CD4-positive, alpha-beta T cell (primary cell): Measurements from ENCODE around the gene EIF2B4. TPM values are rescaled to one million over a fixed set of nuclear protein-coding genes. Genes with fewer than 3 reads are reported as not detected.

ENCODE experiments used
- ATAC-seq: fragments of 200-7000 bp; cut with Tn5 transposase; one replicate; pipeline ENCODE4 v1.10.0; 2022; ENCODE audit warnings: mild to moderate bottlenecking; ENCODE audit not compliant: poor library complexity
- CTCF ChIA-PET: fragments of 350-600 bp; sonication (Branson Sonifier 250); formaldehyde crosslinking; loops from one replicate; lab custom pipeline; 2021; ENCODE audit warnings: antibody characterized with exemption, inconsistent platforms; lab: Charles Lee
- POLR2A ChIA-PET: fragments of 350-600 bp; sonication (Branson Sonifier 250); formaldehyde crosslinking; loops from one replicate; lab custom pipeline; 2021; ENCODE audit warnings: antibody characterized with exemption, inconsistent platforms; lab: Charles Lee
- DNase-seq, 14 experiments: peaks; one replicate each; pipeline ENCODE4 v3.0.0-alpha.2; 2013 to 2020; ENCODE audit warnings: mixed read lengths in 2 of 14
- H3K27ac ChIP-seq, 2 donors: one replicate each; pipeline versions ENCODE4 v1.5.1 to v1.7.0; 2013; ENCODE audit warnings: low read length in 2 of 2, low read depth in 1 of 2, mild to moderate bottlenecking in 1 of 2
- H3K27me3 ChIP-seq, 2 experiments: 1 replicate in 1 of 2; 2 replicates in 1 of 2; pipeline versions ENCODE4 v1.6.1 to v1.7.0; 2013; ENCODE audit warnings: low read length in 2 of 2, control low read depth in 1 of 2, mild to moderate bottlenecking in 1 of 2, moderate library complexity in 1 of 2; ENCODE audit not compliant: insufficient read depth in 2 of 2, control insufficient read depth in 1 of 2
- H3K36me3 ChIP-seq: one replicate; pipeline ENCODE4 v1.6.1; 2013; ENCODE audit warnings: low read length, control low read depth; ENCODE audit not compliant: insufficient read depth
- H3K4me1 ChIP-seq: one replicate; pipeline ENCODE4 v1.6.1; 2013; ENCODE audit warnings: low read length, control low read depth; ENCODE audit not compliant: insufficient read depth
- H3K4me3 ChIP-seq: one replicate; pipeline ENCODE4 v1.5.1; 2013; ENCODE audit warnings: mild to moderate bottlenecking, low read length, moderate library complexity
- H3K9me3 ChIP-seq, 2 experiments: 1 replicate in 1 of 2; 2 replicates in 1 of 2; pipeline versions ENCODE4 v1.6.1 to v1.7.0; 2013; ENCODE audit warnings: low read length in 2 of 2, mild to moderate bottlenecking in 2 of 2, control low read depth in 1 of 2, moderate library complexity in 1 of 2; ENCODE audit not compliant: control insufficient read depth in 1 of 2, insufficient read depth in 1 of 2
- H3K27ac Mint-ChIP-seq: one replicate; pipeline ENCODE4 v1.8.0; 2020; ENCODE audit warnings: mixed read lengths
- H3K27me3 Mint-ChIP-seq: one replicate; pipeline ENCODE4 v1.8.0; 2021; ENCODE audit warnings: mixed read lengths
- H3K36me3 Mint-ChIP-seq: one replicate; pipeline ENCODE4 v1.8.0; 2021; ENCODE audit warnings: low read depth, mixed read lengths
- H3K4me1 Mint-ChIP-seq: one replicate; pipeline ENCODE4 v1.8.0; 2021; ENCODE audit warnings: low read depth, mixed read lengths
- H3K4me3 Mint-ChIP-seq: one replicate; pipeline ENCODE4 v1.8.0; 2020; ENCODE audit warnings: mild to moderate bottlenecking, mixed read lengths
- H3K9me3 Mint-ChIP-seq: one replicate; pipeline ENCODE4 v1.8.0; 2020; ENCODE audit warnings: mixed read lengths
- CTCF ChIP-seq: fragments of 200-600 bp; IDR thresholded peaks from one replicate; pipeline ENCODE4 v1.8.0; 2022; ENCODE audit warnings: antibody characterized with exemption, mild to moderate bottlenecking
- intact Hi-C, 2 experiments: fragments of 100-400 bp; cut with DNase I in 1 of 2; cut with micrococcal nuclease in 1 of 2; formaldehyde crosslinking; loops; one replicate each; pipeline versions ENCODE4 v1.15.1 to v1.9.0; 2023 to 2025; cut with DNase I, micrococcal nuclease
- total RNA-seq, 174 experiments: library from RNA in 2 of 174; stranded (reverse) in 2 of 174; gene quantifications; one replicate each; pipeline ENCODE4 v1.2.3 and lab custom pipeline; 2021 to 2026

The EIF2B4 gene
- total RNA-seq, 2 experiments from 2014 or later = 33.2 to 34.0 TPM

- H3K36me3 Mint-ChIP-seq = peaks cover 79% of the 10 kb centered on the region
- no peaks in the 10 kb centered on the region for H3K27me3 Mint-ChIP-seq
- no peak overlapping the region for H3K27ac Mint-ChIP-seq
- H3K4me3 Mint-ChIP-seq = no peak overlapping the region
- H3K4me1 Mint-ChIP-seq = peaks cover 37% of the 10 kb centered on the region
- Histone ChIP-seq H3K4me3 (no peak overlapping the region), H3K9me3 (no peaks in the 10 kb centered on the region), H3K27ac (no peak overlapping the region), H3K27me3 (no peaks in the 10 kb centered on the region), H3K36me3 (peaks cover 52% of the 10 kb centered on the region), H3K4me1 (peaks cover 36% of the 10 kb centered on the region)
- no peak for ATAC-seq
- no peaks in the 10 kb centered on the region for H3K9me3 Mint-ChIP-seq
- TF ChIP-seq CTCF = no peak
- intact Hi-C loops = loop anchor here in 1 of 2 experiments (5.0 kb wide), 1 partner anchor 238 kb away; the partner anchor contains the start of gene PRR30
- DNase-seq = no peak
- ChIA-PET POLR2A (no interaction called here), CTCF (no interaction called here)
These were observed 5.5 kb upstream of the EIF2B4 start for GRCh38 chr2:27375513-27376099.

GRCh38 chr2:27373567-27373966 lies 3.4 kb upstream of the EIF2B4 start:
- H3K36me3 Mint-ChIP-seq = peaks cover 78% of the 10 kb centered on the region
- H3K27ac ChIP-seq = no peak overlapping the region
- no peak for TF ChIP-seq CTCF
- ATAC-seq = no peak
- no peak overlapping the region for H3K27ac Mint-ChIP-seq
- H3K4me3 Mint-ChIP-seq = peak overlapping the region; percentile 51
- no peak overlapping the region for H3K4me3 ChIP-seq
- H3K36me3 ChIP-seq = peaks cover 55% of the 10 kb centered on the region
- peaks cover 37% of the 10 kb centered on the region for H3K4me1 Mint-ChIP-seq
- POLR2A ChIA-PET = no interaction called here
- no peaks in the 10 kb centered on the region for H3K9me3 Mint-ChIP-seq
- intact Hi-C loops = loop anchor here (5.0 kb wide), 4 partner anchors 54 to 286 kb away; partner anchors contain the start of genes ATRAID (in 1 of the 2), IFT172 (in 1 of the 2), KHK (in 1 of the 2) and NRBP1 (in 1 of the 2)
- CTCF ChIA-PET = no interaction called here
- H3K27me3 Mint-ChIP-seq = no peaks in the 10 kb centered on the region
- no peak for DNase-seq
- H3K4me1 ChIP-seq = peaks cover 43% of the 10 kb centered on the region
- no peaks in the 10 kb centered on the region for H3K9me3 ChIP-seq
- no peaks in the 10 kb centered on the region for H3K27me3 ChIP-seq

- H3K27ac Mint-ChIP-seq = peak overlapping the region; percentile 83
- intact Hi-C loops = loop anchor here (5.0 kb wide), 4 partner anchors 54 to 286 kb away; partner anchors contain the start of genes ATRAID (in 1 of the 2), IFT172 (in 1 of the 2), KHK (in 1 of the 2) and NRBP1 (in 1 of the 2)
- DNase-seq (no peak), ATAC-seq (no peak)
- peaks cover 42% of the 10 kb centered on the region for H3K4me1 Mint-ChIP-seq
- Histone ChIP-seq H3K27me3 (no peaks in the 10 kb centered on the region), H3K9me3 (no peaks in the 10 kb centered on the region), H3K36me3 (peaks cover 62% of the 10 kb centered on the region), H3K27ac (no peak overlapping the region), H3K4me1 (peaks cover 46% of the 10 kb centered on the region), H3K4me3 (no peak overlapping the region)
- no peak for TF ChIP-seq CTCF
- H3K27me3 Mint-ChIP-seq = no peaks in the 10 kb centered on the region
- peak overlapping the region; percentile 84 for H3K4me3 Mint-ChIP-seq
- CTCF ChIA-PET = interaction anchor here (1.9 kb wide), 1 partner anchor 57 kb away, joined by 8 read pairs; no protein-coding TSS in a partner anchor
- peaks cover 84% of the 10 kb centered on the region for H3K36me3 Mint-ChIP-seq
- no peaks in the 10 kb centered on the region for H3K9me3 Mint-ChIP-seq
- POLR2A ChIA-PET = interaction anchor here (2.6 to 5.9 kb wide), 2 partner anchors 16 to 56 kb away, joined by 14 to 45 read pairs; partner anchors contain the start of genes GTF3C2 and NRBP1
These were observed 2.8 kb upstream of the EIF2B4 start for GRCh38 chr2:27372937-27373336.
